Type B pancreatic cell (in vitro differentiated cells): Measurements from ENCODE around the gene MSH3. TPM values are rescaled to one million over a fixed set of nuclear protein-coding genes. Genes with fewer than 3 reads are reported as not detected.

Source experiments
- DNase-seq: peaks from one replicate; pipeline ENCODE4 v3.0.0; 2021; ENCODE audit warnings: mixed read lengths; ENCODE audit not compliant: unreplicated experiment; ENCODE audit errors: extremely low spot score
- H3K27ac Mint-ChIP-seq: 2 replicates; pipeline ENCODE4 v1.8.0; 2021; ENCODE audit warnings: mild to moderate bottlenecking, mixed read lengths
- H3K27me3 Mint-ChIP-seq: 2 replicates; pipeline ENCODE4 v1.8.0; 2021; ENCODE audit warnings: mixed read lengths
- H3K36me3 Mint-ChIP-seq: 2 replicates; pipeline ENCODE4 v1.8.0; 2021; ENCODE audit warnings: mixed read lengths
- H3K4me1 Mint-ChIP-seq: one replicate; pipeline ENCODE4 v1.8.0; 2021; ENCODE audit warnings: mixed read lengths; ENCODE audit not compliant: unreplicated experiment
- H3K4me3 Mint-ChIP-seq: 2 replicates; pipeline ENCODE4 v1.8.0; 2021; ENCODE audit warnings: mild to moderate bottlenecking, mixed read lengths
- H3K9me3 Mint-ChIP-seq: 2 replicates; pipeline ENCODE4 v1.8.0; 2021; ENCODE audit warnings: mixed read lengths
- long read RNA-seq: library from polyadenylated mRNA; unstranded; transcript quantifications from one replicate; pipeline ENCODE4 v2.0.0, GENCODE V29; 2020
- total RNA-seq: library from RNA; stranded (reverse); gene quantifications from 2 replicates; pipeline ENCODE4 v1.2.1, GENCODE V29; 2021; ENCODE audit warnings: low replicate concordance
- TF ChIP-seq, protein P1 (sequence below): fragments of 200-600 bp; sonication (generic); conservative IDR thresholded peaks from 2 replicates; pipeline ENCODE4 v1.5.0; 2021; ENCODE audit warnings: antibody characterized with exemption, mild to moderate bottlenecking

Gene MSH3
- 10.4 and 13.9 TPM in 2 replicates for total RNA-seq
- long read RNA-seq, partial matches to known transcripts: 16 of 19 reads
- long read RNA-seq, other reads (novel, unspliced or antisense): 3 of 19 reads

DNA sequence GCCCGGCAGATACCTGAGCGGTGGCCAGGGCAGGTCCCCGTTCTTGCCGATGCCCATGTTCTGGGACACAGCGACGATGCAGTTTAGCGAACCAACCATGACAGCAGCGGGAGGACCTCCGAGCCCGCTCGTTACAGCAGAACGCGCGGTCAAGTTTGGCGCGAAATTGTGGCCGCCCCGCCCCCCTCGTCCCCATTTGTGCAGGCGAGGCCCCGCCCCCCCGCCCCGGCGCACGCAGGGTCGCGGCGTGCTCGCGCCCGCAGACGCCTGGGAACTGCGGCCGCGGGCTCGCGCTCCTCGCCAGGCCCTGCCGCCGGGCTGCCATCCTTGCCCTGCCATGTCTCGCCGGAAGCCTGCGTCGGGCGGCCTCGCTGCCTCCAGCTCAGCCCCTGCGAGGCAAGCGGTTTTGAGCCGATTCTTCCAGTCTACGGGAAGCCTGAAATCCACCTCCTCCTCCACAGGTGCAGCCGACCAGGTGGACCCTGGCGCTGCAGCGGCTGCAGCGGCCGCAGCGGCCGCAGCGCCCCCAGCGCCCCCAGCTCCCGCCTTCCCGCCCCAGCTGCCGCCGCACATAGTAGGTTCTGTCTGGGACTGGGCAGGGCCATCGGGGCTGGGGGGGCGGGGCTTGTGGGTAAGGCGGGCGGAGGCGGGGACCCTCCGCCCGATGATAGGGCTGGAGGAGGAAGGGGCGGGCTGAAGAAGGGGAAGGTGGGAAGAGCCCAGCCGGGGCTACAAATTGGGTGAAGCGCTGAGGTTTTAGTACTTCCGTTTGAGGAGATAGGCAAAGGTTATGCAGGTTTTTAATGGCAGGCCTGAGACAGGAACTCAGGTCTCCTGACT is at the start of gene MSH3, which contains the start of gene DHFR:
Gene MSH3, plus strand, starts transcription at position 262 of the 840 bp plus-strand sequence. Its CDS starts 76 bp downstream, at position 338.
Gene DHFR, minus strand, starts transcription at position 593 of the 840 bp plus-strand sequence. Its CDS starts 494 bp downstream, at position 99.
- Mint-ChIP-seq H3K4me1 (peaks cover 26% of the 10 kb centered on the region), H3K4me3 (peak within 1 kb of the TSS; percentile 95), H3K9me3 (no peaks in the 10 kb centered on the region), H3K27me3 (no peaks in the 10 kb centered on the region), H3K36me3 (peaks cover 18% of the 10 kb centered on the region), H3K27ac (peak within 1 kb of the TSS; percentile 86)
- DNase-seq: peak; percentile 87
- TF ChIP-seq, protein P1, sequence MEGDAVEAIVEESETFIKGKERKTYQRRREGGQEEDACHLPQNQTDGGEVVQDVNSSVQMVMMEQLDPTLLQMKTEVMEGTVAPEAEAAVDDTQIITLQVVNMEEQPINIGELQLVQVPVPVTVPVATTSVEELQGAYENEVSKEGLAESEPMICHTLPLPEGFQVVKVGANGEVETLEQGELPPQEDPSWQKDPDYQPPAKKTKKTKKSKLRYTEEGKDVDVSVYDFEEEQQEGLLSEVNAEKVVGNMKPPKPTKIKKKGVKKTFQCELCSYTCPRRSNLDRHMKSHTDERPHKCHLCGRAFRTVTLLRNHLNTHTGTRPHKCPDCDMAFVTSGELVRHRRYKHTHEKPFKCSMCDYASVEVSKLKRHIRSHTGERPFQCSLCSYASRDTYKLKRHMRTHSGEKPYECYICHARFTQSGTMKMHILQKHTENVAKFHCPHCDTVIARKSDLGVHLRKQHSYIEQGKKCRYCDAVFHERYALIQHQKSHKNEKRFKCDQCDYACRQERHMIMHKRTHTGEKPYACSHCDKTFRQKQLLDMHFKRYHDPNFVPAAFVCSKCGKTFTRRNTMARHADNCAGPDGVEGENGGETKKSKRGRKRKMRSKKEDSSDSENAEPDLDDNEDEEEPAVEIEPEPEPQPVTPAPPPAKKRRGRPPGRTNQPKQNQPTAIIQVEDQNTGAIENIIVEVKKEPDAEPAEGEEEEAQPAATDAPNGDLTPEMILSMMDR: peak; percentile 53

DNA sequence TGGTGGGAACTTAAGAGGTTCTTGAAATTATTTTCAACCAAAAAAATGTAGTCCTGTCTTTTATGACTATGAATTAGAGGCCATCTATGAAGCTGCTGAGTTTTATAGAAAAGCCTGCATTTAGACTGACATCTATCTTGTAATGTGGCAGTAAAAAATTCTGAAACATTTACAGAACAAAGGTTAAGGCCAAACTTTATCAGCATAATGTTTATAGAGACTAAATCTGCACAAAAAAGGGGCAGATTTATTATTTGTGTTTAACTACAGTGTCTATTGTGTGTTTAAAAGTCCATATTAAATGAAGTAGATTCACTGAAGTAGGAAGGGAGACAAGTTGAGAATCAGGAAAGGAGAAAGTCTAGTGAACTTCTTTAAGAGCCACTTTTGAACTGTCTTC is 47.1 kb upstream of the MSH3 start:
- DNase-seq: no peak
- no peak overlapping the region for H3K27ac Mint-ChIP-seq
- no peaks in the 10 kb centered on the region for H3K4me1 Mint-ChIP-seq
- H3K9me3 Mint-ChIP-seq: no peaks in the 10 kb centered on the region
- TF ChIP-seq, protein P1: no peak
- no peaks in the 10 kb centered on the region for H3K36me3 Mint-ChIP-seq
- H3K4me3 Mint-ChIP-seq: no peak overlapping the region
- H3K27me3 Mint-ChIP-seq: no peaks in the 10 kb centered on the region

DNA sequence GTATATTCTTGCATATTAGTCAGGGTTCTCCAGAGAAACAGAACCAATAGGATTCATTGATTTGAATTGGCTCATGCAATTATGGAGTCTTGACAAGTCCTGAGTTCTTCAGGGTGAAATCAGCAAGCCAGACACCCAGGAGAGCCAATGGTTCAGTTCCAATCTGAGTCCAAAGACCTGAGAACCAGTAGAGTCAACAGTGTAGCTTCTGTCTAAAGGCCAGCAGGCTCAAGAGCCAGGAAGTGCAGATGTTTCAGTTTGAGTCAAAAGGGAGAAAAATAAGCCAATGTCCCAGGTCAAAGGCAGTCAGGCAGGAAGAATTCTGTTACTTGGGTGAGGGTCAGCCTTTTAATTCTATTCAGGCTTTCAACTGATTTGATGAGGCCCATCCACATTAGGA is 46.6 kb upstream of the MSH3 start:
- no peaks in the 10 kb centered on the region for H3K4me1 Mint-ChIP-seq
- no peaks in the 10 kb centered on the region for H3K9me3 Mint-ChIP-seq
- H3K36me3 Mint-ChIP-seq: no peaks in the 10 kb centered on the region
- TF ChIP-seq, protein P1: no peak
- no peaks in the 10 kb centered on the region for H3K27me3 Mint-ChIP-seq
- no peak for DNase-seq
- no peak overlapping the region for H3K27ac Mint-ChIP-seq
- H3K4me3 Mint-ChIP-seq: no peak overlapping the region

DNA sequence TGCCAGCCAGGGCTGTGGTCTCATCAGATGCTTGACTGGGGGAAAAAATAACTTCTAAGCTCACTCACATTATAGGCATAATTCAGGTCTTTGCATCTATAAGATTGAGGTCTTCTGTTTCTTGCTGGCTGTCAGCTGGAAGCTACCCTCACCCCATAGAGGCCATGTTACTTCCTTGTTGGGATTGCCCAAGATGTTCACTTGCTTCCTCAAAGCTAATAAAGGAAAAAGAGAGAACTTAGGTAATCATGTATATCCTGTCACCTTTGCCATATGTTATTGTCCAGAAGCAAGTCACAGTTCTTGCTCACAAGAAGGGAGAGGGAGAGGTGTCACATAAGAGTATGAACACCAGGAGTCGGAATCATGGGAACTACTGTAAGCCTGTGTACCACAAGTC is 45.7 kb upstream of the MSH3 start:
- no peaks in the 10 kb centered on the region for H3K36me3 Mint-ChIP-seq

DNA sequence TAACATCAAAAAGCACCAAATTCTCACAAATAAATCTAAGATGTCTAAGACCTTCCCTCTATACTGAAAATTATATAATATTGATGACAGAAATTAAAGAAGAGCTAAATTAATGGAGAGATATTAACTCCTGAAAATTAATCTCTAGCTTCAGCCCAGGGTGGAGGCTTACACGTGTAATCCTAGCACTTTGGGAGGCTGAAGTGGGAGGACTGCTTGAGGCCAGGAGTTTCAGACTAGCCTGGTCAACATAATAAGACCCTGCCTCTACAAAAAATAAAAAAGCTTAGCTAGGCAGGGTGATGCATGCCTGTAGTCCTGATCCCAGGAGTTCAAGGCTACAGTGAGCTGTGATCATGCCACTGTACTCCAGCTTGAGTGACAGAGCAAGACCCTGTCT is 44.8 kb upstream of the MSH3 start:
- Mint-ChIP-seq H3K4me3 (no peak overlapping the region), H3K36me3 (no peaks in the 10 kb centered on the region), H3K9me3 (no peaks in the 10 kb centered on the region), H3K27me3 (no peaks in the 10 kb centered on the region), H3K27ac (no peak overlapping the region), H3K4me1 (no peaks in the 10 kb centered on the region)
- TF ChIP-seq, protein P1: no peak
- DNase-seq: no peak

More for the DNA sequence above, 45.7 kb upstream of the MSH3 start:
- DNase-seq: no peak
- Mint-ChIP-seq H3K27ac (no peak overlapping the region), H3K4me3 (no peak overlapping the region), H3K9me3 (no peaks in the 10 kb centered on the region), H3K27me3 (no peaks in the 10 kb centered on the region), H3K4me1 (no peaks in the 10 kb centered on the region)
- TF ChIP-seq, protein P1: no peak
